ENCODE data around the gene PHKA1.
"Not testable (repeated sequence)": the region's sequence is repeated elsewhere in the genome, so short reads cannot be mapped to it uniquely, and the experiment has no call there.

DNA sequence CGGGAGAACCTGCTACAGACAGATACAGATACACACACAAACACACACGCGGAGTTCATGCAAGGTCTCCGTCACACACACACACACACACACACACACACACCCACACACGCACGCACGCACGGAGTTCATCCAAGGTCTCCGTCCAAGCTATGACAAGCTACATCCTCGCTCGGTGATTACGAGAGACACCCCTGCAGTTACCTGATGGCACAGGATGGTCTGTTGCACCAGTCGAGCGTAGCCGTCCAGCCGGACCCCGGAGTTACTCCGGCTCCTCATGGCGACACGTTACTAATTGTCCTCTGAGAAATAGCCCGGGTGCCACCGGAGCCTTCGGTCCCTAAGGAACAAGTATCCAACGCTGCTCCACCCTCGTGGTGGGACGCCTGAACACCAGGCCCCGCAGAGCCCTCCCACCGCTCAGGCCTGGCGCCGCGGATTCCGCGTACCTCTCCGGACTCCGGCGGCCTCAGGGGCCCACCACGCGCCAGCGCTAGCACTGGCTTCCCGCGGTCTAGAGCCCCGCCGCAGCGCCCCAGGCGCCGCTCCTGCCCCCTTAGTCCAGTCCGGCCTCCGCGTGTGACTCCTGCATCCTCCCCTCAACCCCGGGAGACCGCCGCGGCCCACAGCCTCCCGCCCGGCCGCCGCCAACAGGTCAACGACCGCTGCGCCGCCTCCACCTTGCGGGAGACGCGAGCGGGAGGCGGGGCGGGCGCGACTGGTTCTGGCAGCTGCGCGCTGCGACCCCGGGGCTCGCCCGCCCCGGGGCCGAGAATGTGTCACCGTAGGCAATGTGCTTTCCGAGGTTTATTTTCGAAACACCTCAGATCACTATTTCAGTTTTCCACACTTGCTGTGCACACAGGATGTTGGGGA, at the start of gene PHKA1:
- not testable (repeated sequence) for TF ChIP-seq EP300 (IDR thresholded peaks at IDR 0.05; ENCODE audit: borderline replicate concordance); YY1 (IDR thresholded peaks at IDR 0.05; ENCODE audit: low read depth); RAD21 (IDR thresholded peaks at IDR 0.05; ENCODE audit: low read depth)

Data from Ishikawa (cell line).